OCI-LY3 (cell line): ENCODE measurements around the gene INAFM1.

Experiments used
- H2AFZ ChIP-seq: fragments of 200-600, 300-600 bp; shearing (Covaris generic); 2 replicates; pipeline ENCODE4 v1.6.0; 2014; ENCODE audit warnings: antibody characterized with exemption, low read depth, low read length
- H3K27ac ChIP-seq: fragments of 200-600, 300-600 bp; sonication (generic); 2 replicates; pipeline ENCODE4 v1.5.1; 2014; ENCODE audit warnings: mild to moderate bottlenecking, low read length, moderate library complexity, mixed read lengths
- H3K27me3 ChIP-seq: fragments of 200-600, 300-600 bp; sonication (generic); 2 replicates; pipeline ENCODE4 v1.6.1; 2014; ENCODE audit warnings: low read depth, low read length, mixed read lengths
- H3K36me3 ChIP-seq: fragments of 200-600, 300-600 bp; sonication (generic); replicated peaks from 2 replicates; pipeline ENCODE3; 2014; ENCODE audit warnings: low read depth, low read length, mixed read lengths
- H3K4me1 ChIP-seq: fragments of 300-600, 200-600 bp; sonication (generic); 2 replicates; pipeline ENCODE4 v1.6.1; 2014; ENCODE audit warnings: low read length, mixed read lengths
- H3K4me2 ChIP-seq: fragments of 200-600, 300-600 bp; sonication (generic); 2 replicates; pipeline ENCODE4 v1.6.1; 2014; ENCODE audit warnings: low read length, mixed read lengths
- H3K4me3 ChIP-seq: fragments of 300-600, 200-600 bp; sonication (generic); 2 replicates; pipeline ENCODE4 v1.5.1; 2014; ENCODE audit warnings: antibody characterized with exemption, mild to moderate bottlenecking, low read length, moderate library complexity
- H3K79me2 ChIP-seq: fragments of 300-600, 200-600 bp; shearing (Covaris generic); 2 replicates; pipeline ENCODE4 v1.6.1; 2014; ENCODE audit warnings: mild to moderate bottlenecking, low read length, mixed read lengths
- H3K9ac ChIP-seq: fragments of 300-600, 200-600 bp; shearing (Covaris generic); 2 replicates; pipeline ENCODE4 v1.6.0; 2014; ENCODE audit warnings: mild to moderate bottlenecking, low read length, moderate library complexity
- H3K9me3 ChIP-seq: fragments of 200-600, 300-600 bp; shearing (Covaris generic); 2 replicates; pipeline ENCODE4 v1.6.1; 2014; ENCODE audit warnings: low read length, mixed read lengths; ENCODE audit not compliant: insufficient read depth
- H4K20me1 ChIP-seq: fragments of 200-600, 300-600 bp; sonication (generic); 2 replicates; pipeline ENCODE4 v1.6.1; 2016; ENCODE audit warnings: low read length, mixed read lengths; ENCODE audit not compliant: insufficient read depth
- EZH2phosphoT487 ChIP-seq: fragments of 200-600 bp; shearing (Covaris generic); IDR thresholded peaks from 2 replicates; pipeline ENCODE4 v1.6.1; 2018; ENCODE audit warnings: antibody characterized with exemption, mixed run types, low read depth
- TF ChIP-seq, protein P1 (sequence below): fragments of 200-600, 300-600 bp; sonication (generic); IDR thresholded peaks from 2 replicates; pipeline ENCODE4 v1.5.1; 2014; ENCODE audit warnings: antibody characterized with exemption, low read length, low read depth

Gene INAFM1

GRCh38 chr19:47228168-47228936 is 46.3 kb upstream of the INAFM1 start:
- Histone ChIP-seq H2AFZ (no peak overlapping the region), H3K79me2 (peaks cover 40% of the 10 kb centered on the region), H3K9me3 (no peaks in the 10 kb centered on the region), H3K27ac (peak overlapping the region; percentile 88), H3K4me1 (peaks cover 48% of the 10 kb centered on the region), H3K4me2 (peak overlapping the region; percentile 89), H3K36me3 (peaks cover 11% of the 10 kb centered on the region), H3K4me3 (peak overlapping the region; percentile 96), H3K9ac (peak overlapping the region; percentile 92), H3K27me3 (no peaks in the 10 kb centered on the region), H4K20me1 (peaks cover 17% of the 10 kb centered on the region)
- TF ChIP-seq, protein P1, sequence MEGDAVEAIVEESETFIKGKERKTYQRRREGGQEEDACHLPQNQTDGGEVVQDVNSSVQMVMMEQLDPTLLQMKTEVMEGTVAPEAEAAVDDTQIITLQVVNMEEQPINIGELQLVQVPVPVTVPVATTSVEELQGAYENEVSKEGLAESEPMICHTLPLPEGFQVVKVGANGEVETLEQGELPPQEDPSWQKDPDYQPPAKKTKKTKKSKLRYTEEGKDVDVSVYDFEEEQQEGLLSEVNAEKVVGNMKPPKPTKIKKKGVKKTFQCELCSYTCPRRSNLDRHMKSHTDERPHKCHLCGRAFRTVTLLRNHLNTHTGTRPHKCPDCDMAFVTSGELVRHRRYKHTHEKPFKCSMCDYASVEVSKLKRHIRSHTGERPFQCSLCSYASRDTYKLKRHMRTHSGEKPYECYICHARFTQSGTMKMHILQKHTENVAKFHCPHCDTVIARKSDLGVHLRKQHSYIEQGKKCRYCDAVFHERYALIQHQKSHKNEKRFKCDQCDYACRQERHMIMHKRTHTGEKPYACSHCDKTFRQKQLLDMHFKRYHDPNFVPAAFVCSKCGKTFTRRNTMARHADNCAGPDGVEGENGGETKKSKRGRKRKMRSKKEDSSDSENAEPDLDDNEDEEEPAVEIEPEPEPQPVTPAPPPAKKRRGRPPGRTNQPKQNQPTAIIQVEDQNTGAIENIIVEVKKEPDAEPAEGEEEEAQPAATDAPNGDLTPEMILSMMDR: no peak
- no peak for TF ChIP-seq EZH2phosphoT487

GRCh38 chr19:47228937-47229675 is 45.6 kb upstream of the INAFM1 start:
- TF ChIP-seq, protein P1: no peak
- no peak for TF ChIP-seq EZH2phosphoT487
- Histone ChIP-seq H3K79me2 (peaks cover 37% of the 10 kb centered on the region), H3K4me1 (peaks cover 48% of the 10 kb centered on the region), H3K9ac (peak overlapping the region; percentile 92), H3K9me3 (no peaks in the 10 kb centered on the region), H3K36me3 (peaks cover 7% of the 10 kb centered on the region), H3K4me2 (peak overlapping the region; percentile 89), H4K20me1 (peaks cover 13% of the 10 kb centered on the region), H2AFZ (no peak overlapping the region), H3K27me3 (no peaks in the 10 kb centered on the region), H3K27ac (peak overlapping the region; percentile 88), H3K4me3 (peak overlapping the region; percentile 96)

DNA sequence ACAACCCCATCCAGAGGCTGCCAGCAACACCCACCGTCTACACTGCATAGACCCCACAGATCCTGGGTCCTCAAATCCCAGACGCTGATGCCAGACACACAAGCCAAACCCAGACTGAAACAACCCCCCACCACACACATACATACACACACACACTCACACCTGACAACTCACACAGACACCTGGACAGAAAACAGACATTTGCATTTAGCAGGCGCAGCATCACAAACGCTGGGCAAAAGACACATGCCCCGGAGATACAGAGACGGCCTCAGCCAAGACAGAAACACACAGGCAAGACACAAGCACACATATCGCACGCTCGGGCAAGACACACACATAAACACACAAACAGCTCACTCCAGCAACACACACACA is 45.0 kb upstream of the INAFM1 start:
- Histone ChIP-seq H2AFZ (no peak overlapping the region), H3K27me3 (no peaks in the 10 kb centered on the region), H3K9ac (peak overlapping the region; percentile 92), H3K36me3 (peaks cover 7% of the 10 kb centered on the region), H3K79me2 (peaks cover 37% of the 10 kb centered on the region), H3K4me1 (peaks cover 48% of the 10 kb centered on the region), H3K4me2 (peak overlapping the region; percentile 89), H3K27ac (peak overlapping the region; percentile 88), H3K4me3 (peak overlapping the region; percentile 96), H3K9me3 (no peaks in the 10 kb centered on the region), H4K20me1 (peaks cover 13% of the 10 kb centered on the region)
- no peak for TF ChIP-seq EZH2phosphoT487
- TF ChIP-seq, protein P1: no peak
